ENCODE data around the gene ADAM29. TPM values are rescaled to one million over a fixed set of nuclear protein-coding genes. Genes with fewer than 3 reads are reported as not detected.

The ADAM29 gene
- total and polyA plus RNA-seq, 2 of the 4 experiments (the other 2 are of a cell fraction), result not detected

GRCh38 chr4:174928575-174929253 lies 10.6 kb downstream of the ADAM29 start:
- in situ Hi-C loops (cut with MboI; ENCODE audit: low sequenced_read_pairs), result no loop called here
- peaks cover 2% of the 10 kb centered on the region for H3K9me3 ChIP-seq (ENCODE audit: control insufficient read depth, insufficient read depth, low read length)
- H4K91ac ChIP-seq (ENCODE audit: insufficient read depth, low read depth, low read length), result no peak overlapping the region

More at GRCh38 chr4:174928575-174929253, 10.6 kb downstream of the ADAM29 start:
- no CpG with 5 or more reads among the region's 4 CpGs for WGBS, 2 experiments (ENCODE audit: extremely low coverage in 2 of 2, insufficient read length in 1 of 2)
- Histone ChIP-seq H3K27me3 (ENCODE audit: control insufficient read depth, insufficient read depth, low read length) (no peaks in the 10 kb centered on the region), H4K8ac (ENCODE audit: low read depth in 2 of 2, low read length in 2 of 2) (no peak overlapping the region), H4K5ac (ENCODE audit: low read depth, low read length) (no peak overlapping the region), H2AK5ac (ENCODE audit: low read depth, low read length) (no peak overlapping the region), H2BK20ac (ENCODE audit: low read depth, low read length) (no peak overlapping the region), H2BK15ac (ENCODE audit: low read depth, low read length) (no peak overlapping the region), H3K4me2 (ENCODE audit: low read depth, low read length) (no peak overlapping the region), H2BK5ac (ENCODE audit: low read depth, low read length, poor library complexity, severe bottlenecking) (no peak overlapping the region), H2AFZ (replicated peaks; ENCODE audit: low read length, poor library complexity) (no peak overlapping the region), H3K9me1 (ENCODE audit: insufficient read depth, low read length) (no peaks in the 10 kb centered on the region), H3K23ac (ENCODE audit: low read depth, low read length) (no peak overlapping the region), H3K14ac (replicated peaks; ENCODE audit: low read depth, low read length) (no peak overlapping the region), H4K20me1 (ENCODE audit: insufficient read depth, low read length) (no peaks in the 10 kb centered on the region), H3K4me1 (ENCODE audit: control insufficient read depth, insufficient read depth, low read length) (no peaks in the 10 kb centered on the region), H3K27ac (ENCODE audit: insufficient read depth, low read length) (no peak overlapping the region), H3K9ac (ENCODE audit: low read depth, low read length) (no peak overlapping the region), H3K36me3 (ENCODE audit: control insufficient read depth, insufficient read depth, low read length) (no peaks in the 10 kb centered on the region), H2BK120ac (ENCODE audit: low read depth, low read length) (no peak overlapping the region), H3K4me3 (ENCODE audit: insufficient read depth, low read depth, low read length) (no peak overlapping the region), H3K18ac (ENCODE audit: low read depth, low read length) (no peak overlapping the region), H3K79me1 (ENCODE audit: low read depth in 1 of 2, low read length in 2 of 2) (no peaks in the 10 kb centered on the region), H2AK9ac (replicated peaks; ENCODE audit: low read depth, low read length, poor library complexity) (no peak overlapping the region), H3K4ac (ENCODE audit: low read depth, low read length) (no peak overlapping the region), H3K56ac (ENCODE audit: extremely low read depth, insufficient read depth, low read length) (no peak overlapping the region)
- intact Hi-C loops (cut with micrococcal nuclease), result loop anchor here (10.0 kb wide), 1 partner anchor 516 kb away; no protein-coding TSS in a partner anchor
- ATAC-seq (ENCODE audit: low read depth), result no peak
- ChIA-PET CTCF (no interaction called here), POLR2A (ENCODE audit: unreplicated experiment) (no interaction called here)
- dilution Hi-C loops (cut with HindIII; ENCODE audit: low sequenced_read_pairs, unreplicated experiment), result no loop called here
- BruUV-seq (replicated peaks), result no TSS peak
- TF ChIP-seq POLR2A (IDR thresholded peaks at IDR 0.05; ENCODE audit: low read depth, low read length), result no peak
- no peak for TF ChIP-seq SMC3 (IDR thresholded peaks at IDR 0.05; ENCODE audit: low read depth, low read length)
- TF ChIP-seq MXI1 (IDR thresholded peaks at IDR 0.05; ENCODE audit: borderline replicate concordance, low read depth, low read length), result no peak
- no peak for TF ChIP-seq RAD21 (IDR thresholded peaks at IDR 0.05; ENCODE audit: low read length)
- TF ChIP-seq NFE2L2 (IDR thresholded peaks at IDR 0.05; ENCODE audit: low read depth, low read length), result no peak
- no peak for TF ChIP-seq RCOR1 (IDR thresholded peaks at IDR 0.05; ENCODE audit: insufficient replicate concordance, low read length)
- no peak for TF ChIP-seq FOS (IDR thresholded peaks at IDR 0.05; ENCODE audit: low read depth, low read length)
- no peak for TF ChIP-seq ELK1 (IDR thresholded peaks at IDR 0.05; ENCODE audit: borderline replicate concordance, low read depth, low read length)
- TF ChIP-seq CTCF (conservative IDR thresholded peaks at IDR 0.05; ENCODE audit: low read depth, low read length), result no peak
- TF ChIP-seq BHLHE40 (IDR thresholded peaks at IDR 0.05; ENCODE audit: low read depth, low read length), result no peak
- TF ChIP-seq USF2 (IDR thresholded peaks at IDR 0.05; ENCODE audit: low read depth, low read length), result no peak
- no peak for TF ChIP-seq CEBPB (IDR thresholded peaks at IDR 0.05; ENCODE audit: low read depth, low read length)
- TF ChIP-seq RFX5 (IDR thresholded peaks at IDR 0.05; ENCODE audit: low read depth, low read length), result no peak
- no peak for TF ChIP-seq CHD1 (IDR thresholded peaks at IDR 0.05; ENCODE audit: low read depth, low read length)
- TF ChIP-seq MAFK (IDR thresholded peaks at IDR 0.05; ENCODE audit: low read depth, low read length), result no peak
- no peak for TF ChIP-seq MAZ (IDR thresholded peaks at IDR 0.05; ENCODE audit: borderline replicate concordance, low read depth, low read length)
- no peak for DNase-seq
